Activated naive CD8-positive, alpha-beta T cell (primary cell): ENCODE data around the gene UNC93B1.

Source experiments
- H3K27ac Mint-ChIP-seq: one replicate; pipeline ENCODE4 v1.8.0; 2021; ENCODE audit warnings: mixed read lengths
- H3K27me3 Mint-ChIP-seq: one replicate; pipeline ENCODE4 v1.8.0; 2021; ENCODE audit warnings: mixed read lengths
- H3K36me3 Mint-ChIP-seq: one replicate; pipeline ENCODE4 v1.8.0; 2021; ENCODE audit warnings: mixed read lengths
- H3K4me1 Mint-ChIP-seq: one replicate; pipeline ENCODE4 v1.8.0; 2021; ENCODE audit warnings: low read depth, mixed read lengths
- H3K4me3 Mint-ChIP-seq: one replicate; pipeline ENCODE4 v1.8.0; 2021; ENCODE audit warnings: mild to moderate bottlenecking, mixed read lengths
- H3K9me3 Mint-ChIP-seq: one replicate; pipeline ENCODE4 v1.8.0; 2021; ENCODE audit warnings: low read depth, mixed read lengths

UNC93B1 gene

GRCh38 chr11:68042219-68043028 is 38.5 kb upstream of the UNC93B1 start:
- Mint-ChIP-seq H3K4me3 (no peak overlapping the region), H3K27ac (no peak overlapping the region), H3K36me3 (no peaks in the 10 kb centered on the region), H3K4me1 (peaks cover 15% of the 10 kb centered on the region), H3K9me3 (no peaks in the 10 kb centered on the region), H3K27me3 (no peaks in the 10 kb centered on the region)

DNA sequence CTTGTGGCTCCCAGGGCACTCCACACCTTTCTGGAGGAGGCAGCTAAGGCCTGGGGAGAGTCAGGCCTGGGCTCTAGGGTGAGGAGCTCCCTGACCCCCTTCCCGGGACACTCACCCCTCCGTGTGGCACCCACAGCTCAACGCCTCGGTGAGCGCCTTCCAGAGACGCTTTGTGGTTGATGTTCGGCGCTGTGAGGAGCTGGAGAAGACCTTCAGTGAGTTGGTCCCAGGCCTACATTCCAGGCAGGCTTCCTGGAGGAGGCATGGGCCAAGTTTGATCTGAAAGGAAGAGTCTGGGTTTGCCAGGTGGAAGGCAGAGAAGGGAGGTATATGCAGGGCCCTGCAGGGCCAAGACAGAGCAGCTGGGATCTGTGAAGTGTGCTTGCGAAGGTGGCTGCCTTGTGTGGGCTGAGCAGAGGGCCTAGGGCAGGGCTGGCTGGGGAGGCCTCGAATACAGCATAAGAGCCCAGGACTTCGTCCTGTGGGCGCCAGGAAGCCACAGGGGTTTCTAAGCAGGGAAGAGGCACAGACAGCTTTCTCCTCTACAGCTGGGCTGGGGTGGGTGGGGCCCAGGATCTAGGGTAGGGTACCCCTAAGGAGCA is 37.8 kb upstream of the UNC93B1 start:
- Mint-ChIP-seq H3K4me1 (peaks cover 20% of the 10 kb centered on the region), H3K27me3 (no peaks in the 10 kb centered on the region), H3K9me3 (no peaks in the 10 kb centered on the region), H3K4me3 (peak overlapping the region; percentile 63), H3K27ac (peak overlapping the region; percentile 58), H3K36me3 (no peaks in the 10 kb centered on the region)

DNA sequence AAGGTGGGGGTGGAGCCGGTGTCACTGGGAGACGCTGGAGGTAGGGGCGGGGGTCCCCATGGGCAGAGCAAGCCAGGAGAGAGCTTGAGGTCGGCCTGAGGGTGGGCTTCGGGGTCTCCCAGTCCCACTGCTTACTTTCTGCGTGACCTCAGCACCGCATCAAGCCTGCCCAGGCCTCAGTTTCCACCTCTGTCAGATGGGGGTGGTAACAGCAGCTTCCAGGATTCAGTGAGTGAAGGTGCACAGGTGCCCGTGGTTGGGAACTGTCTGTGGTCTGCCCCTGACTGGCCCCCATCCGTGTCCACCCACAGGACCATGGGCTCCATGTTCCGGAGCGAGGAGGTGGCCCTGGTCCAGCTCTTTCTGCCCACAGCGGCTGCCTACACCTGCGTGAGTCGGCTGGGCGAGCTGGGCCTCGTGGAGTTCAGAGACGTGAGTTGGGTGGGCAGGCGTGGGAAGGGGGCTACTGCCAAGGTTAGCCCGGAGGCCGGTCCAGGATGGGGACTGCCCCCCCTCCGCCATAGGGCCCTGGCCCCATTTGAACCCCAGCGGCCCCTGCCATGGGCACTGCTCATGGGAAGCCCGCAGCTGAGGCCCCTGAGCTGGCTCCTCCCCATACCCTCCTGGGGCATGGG is 37.2 kb upstream of the UNC93B1 start:
- Mint-ChIP-seq H3K4me3 (peak overlapping the region; percentile 89), H3K9me3 (no peaks in the 10 kb centered on the region), H3K27me3 (no peaks in the 10 kb centered on the region), H3K4me1 (peaks cover 20% of the 10 kb centered on the region), H3K27ac (peak overlapping the region; percentile 86), H3K36me3 (no peaks in the 10 kb centered on the region)

DNA sequence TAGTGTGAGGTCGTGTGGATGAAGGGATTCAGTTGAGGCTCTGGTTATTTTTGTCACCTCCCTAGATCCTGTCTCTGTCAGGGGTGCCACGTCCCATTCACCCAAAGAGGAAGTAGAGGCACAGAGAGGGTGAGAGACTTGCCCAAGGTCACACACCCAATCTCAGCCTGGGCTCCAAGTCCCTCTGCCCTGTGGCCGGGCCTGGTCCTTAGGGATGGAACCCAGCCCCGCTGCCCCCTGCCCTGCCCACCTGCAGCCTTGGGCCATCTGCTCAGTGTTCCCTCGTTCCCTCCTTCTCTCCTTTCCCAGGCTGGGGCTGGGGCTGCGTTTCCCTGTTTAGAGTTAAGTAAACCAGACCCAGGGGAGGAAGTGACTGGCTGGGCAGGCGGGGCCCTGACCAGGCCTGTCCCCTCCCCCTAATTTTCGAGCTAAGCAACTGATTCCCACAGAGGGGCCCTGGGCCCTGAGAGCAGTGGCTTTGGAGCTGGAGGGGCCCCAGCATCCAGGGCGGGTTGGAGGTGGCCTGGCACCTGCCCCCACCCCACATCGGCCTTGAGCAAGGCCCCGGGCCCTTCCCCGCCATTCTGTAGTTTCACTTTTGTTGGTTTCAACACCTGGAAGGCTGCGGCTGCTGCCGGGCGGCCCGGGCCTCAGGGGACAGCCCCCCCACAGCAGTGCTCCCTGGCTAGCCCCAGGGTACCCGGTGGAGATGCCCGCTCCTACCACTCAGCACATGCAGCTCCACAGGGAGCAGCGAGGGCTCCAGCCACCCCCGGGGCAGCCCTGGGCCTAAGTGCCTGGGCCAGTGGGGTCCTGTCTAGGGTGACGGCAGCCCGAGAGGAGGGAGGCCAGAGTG is 36.4 kb upstream of the UNC93B1 start:
- Mint-ChIP-seq H3K27me3 (no peaks in the 10 kb centered on the region), H3K27ac (peak overlapping the region; percentile 86), H3K9me3 (no peaks in the 10 kb centered on the region), H3K4me3 (peak overlapping the region; percentile 89), H3K36me3 (no peaks in the 10 kb centered on the region), H3K4me1 (peaks cover 20% of the 10 kb centered on the region)

DNA sequence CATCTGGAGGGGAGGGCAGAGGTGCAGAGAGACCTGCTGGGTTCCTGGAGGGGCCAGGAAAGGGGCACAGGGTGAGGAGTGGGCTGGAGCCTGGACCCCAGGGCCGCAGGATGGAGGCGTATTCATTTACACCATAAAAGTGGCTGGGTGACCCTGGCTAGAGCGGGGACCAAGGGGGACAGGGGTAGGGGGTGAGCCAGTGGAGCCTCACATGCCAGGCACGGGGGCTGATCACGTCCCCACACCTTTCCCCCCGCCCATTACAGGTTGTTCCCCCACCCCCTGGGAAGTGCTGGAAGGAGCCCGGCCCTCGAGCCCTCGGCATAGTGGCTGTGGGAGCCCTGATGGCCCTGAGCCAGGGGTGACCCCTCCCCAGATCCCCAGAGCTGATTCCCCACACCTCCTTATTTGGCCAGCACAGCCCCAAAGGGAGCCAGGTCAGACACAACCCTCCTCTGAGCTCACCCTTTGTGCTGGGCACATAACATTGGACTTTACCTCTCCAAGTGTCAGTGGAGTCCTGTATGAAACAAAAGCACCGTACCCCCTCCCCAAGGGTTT is 35.7 kb upstream of the UNC93B1 start:
- H3K4me1 Mint-ChIP-seq: peaks cover 20% of the 10 kb centered on the region
- no peaks in the 10 kb centered on the region for H3K9me3 Mint-ChIP-seq
- H3K36me3 Mint-ChIP-seq: no peaks in the 10 kb centered on the region
- no peaks in the 10 kb centered on the region for H3K27me3 Mint-ChIP-seq
- H3K4me3 Mint-ChIP-seq: peak overlapping the region; percentile 89
- peak overlapping the region; percentile 86 for H3K27ac Mint-ChIP-seq

GRCh38 chr11:68038718-68039525 is 35.0 kb upstream of the UNC93B1 start, which contains the start of gene TCIRG1:
TSS of gene TCIRG1 (plus strand) at chr11:68039025. CDS start at chr11:68041272, 2,247 bp downstream.
- H3K9me3 Mint-ChIP-seq: no peaks in the 10 kb centered on the region
- H3K4me3 Mint-ChIP-seq: peak within 1 kb of the TSS; percentile 89
- H3K4me1 Mint-ChIP-seq: peaks cover 20% of the 10 kb centered on the region
- no peaks in the 10 kb centered on the region for H3K27me3 Mint-ChIP-seq
- H3K36me3 Mint-ChIP-seq: no peaks in the 10 kb centered on the region
- peak within 1 kb of the TSS; percentile 86 for H3K27ac Mint-ChIP-seq

DNA sequence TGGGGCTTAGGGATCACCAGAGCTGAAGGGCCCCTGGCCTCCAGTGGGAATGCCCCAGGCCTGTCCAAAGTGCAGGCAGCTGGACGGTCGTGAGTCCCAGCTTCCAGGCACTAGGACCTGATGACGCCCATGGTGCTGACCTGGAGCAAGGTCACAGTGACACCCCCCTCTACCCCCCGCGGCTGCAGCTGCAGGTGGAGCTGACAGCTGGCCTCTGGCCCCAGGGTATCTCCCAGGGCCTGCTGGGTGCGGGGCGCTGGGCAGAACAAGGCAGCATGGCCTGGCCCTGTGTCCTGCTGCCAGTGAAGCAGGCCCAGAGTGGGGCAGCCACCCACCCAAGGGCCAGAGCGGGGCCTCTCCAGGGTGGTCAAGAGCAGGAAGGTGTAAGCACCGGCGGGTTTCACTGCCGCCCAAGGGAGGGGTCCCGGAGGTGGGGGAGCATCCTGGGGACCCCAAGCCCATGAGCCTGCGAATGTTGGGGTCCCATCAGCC is 34.4 kb upstream of the UNC93B1 start:
- Mint-ChIP-seq H3K4me3 (no peak overlapping the region), H3K27ac (no peak overlapping the region), H3K9me3 (no peaks in the 10 kb centered on the region), H3K36me3 (no peaks in the 10 kb centered on the region), H3K4me1 (peaks cover 20% of the 10 kb centered on the region), H3K27me3 (no peaks in the 10 kb centered on the region)

DNA sequence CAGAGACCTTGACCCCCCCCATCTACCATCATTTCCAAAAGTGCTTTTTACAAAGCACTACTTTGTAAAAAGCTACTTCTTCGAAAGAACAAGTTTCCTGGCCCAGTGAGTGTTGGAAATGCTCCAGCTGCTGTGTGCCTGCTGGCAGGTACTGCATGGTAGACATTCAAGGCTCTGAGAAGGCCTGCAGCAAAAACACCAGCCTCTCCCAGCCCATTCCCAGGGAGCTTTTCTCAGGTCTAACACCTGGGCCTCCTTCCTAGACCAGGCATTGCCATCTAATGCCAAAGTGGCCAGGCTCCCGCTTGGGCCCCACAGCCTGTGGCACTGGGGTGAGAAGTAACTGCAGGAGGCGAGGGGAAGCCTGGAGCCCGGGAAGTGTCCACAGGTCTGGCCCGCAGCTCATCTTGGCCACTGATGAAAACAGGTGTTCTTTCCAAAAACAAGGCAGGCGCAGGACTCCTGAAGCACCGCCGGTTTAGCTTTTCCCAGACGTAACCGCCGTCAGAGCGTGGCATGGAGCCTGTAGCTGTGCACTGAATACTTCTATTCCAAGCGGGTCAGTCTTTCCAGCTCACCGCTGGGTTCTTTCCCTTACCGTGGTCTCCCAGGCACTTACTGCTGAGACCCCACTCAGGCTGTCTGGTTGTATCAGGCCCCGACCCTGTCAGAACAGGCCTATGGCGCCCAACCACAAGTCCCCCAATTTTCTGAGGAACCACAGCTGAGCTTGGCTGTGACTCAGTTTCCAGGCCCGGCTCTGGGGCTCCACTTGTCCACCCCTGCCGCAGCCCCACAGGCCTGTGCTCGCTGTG is 33.7 kb upstream of the UNC93B1 start:
- Mint-ChIP-seq H3K4me1 (peaks cover 20% of the 10 kb centered on the region), H3K27me3 (no peaks in the 10 kb centered on the region), H3K36me3 (no peaks in the 10 kb centered on the region), H3K27ac (peak overlapping the region; percentile 72), H3K9me3 (no peaks in the 10 kb centered on the region), H3K4me3 (peak overlapping the region; percentile 51)

- Mint-ChIP-seq H3K9me3 (no peaks in the 10 kb centered on the region), H3K36me3 (no peaks in the 10 kb centered on the region), H3K27ac (peak overlapping the region; percentile 72), H3K27me3 (no peaks in the 10 kb centered on the region), H3K4me3 (no peak overlapping the region), H3K4me1 (peaks cover 23% of the 10 kb centered on the region)
Observed at GRCh38 chr11:68036717-68037239, 32.9 kb upstream of the UNC93B1 start.

GRCh38 chr11:68036141-68036716 is 32.3 kb upstream of the UNC93B1 start:
- Mint-ChIP-seq H3K9me3 (no peaks in the 10 kb centered on the region), H3K36me3 (no peaks in the 10 kb centered on the region), H3K27me3 (no peaks in the 10 kb centered on the region), H3K4me1 (peaks cover 24% of the 10 kb centered on the region), H3K27ac (no peak overlapping the region), H3K4me3 (no peak overlapping the region)

DNA sequence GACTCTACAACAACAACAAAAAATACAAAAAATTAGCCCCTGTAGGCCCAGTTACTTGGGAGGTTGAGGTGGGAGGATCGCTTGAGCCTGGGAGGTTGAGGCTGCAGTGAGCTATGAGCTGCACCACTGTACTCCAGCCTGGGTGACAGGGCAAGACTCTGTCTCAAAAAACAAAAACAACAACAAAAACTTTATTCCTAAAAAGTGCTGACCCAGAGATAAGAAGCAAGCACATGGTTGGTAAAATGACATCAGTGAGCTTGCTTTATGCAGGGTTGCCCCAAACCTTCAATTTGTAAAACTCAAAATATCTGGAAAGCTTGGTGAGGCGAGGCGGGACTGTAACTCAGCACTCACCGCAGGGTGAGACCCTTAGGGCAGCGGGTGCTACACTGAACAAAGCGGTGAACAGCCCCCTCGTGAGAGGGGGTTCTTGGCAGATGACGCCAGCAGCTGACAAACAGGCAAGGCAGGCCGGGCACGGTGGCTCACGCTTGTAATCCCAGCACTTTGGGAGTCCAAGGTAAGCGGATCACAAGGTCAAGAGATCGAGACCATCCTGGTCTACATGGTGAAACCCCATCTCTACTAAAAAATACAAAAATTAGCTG is 31.5 kb upstream of the UNC93B1 start:
- H3K27me3 Mint-ChIP-seq: no peaks in the 10 kb centered on the region
- no peak overlapping the region for H3K4me3 Mint-ChIP-seq
- no peak overlapping the region for H3K27ac Mint-ChIP-seq
- H3K36me3 Mint-ChIP-seq: no peaks in the 10 kb centered on the region
- H3K4me1 Mint-ChIP-seq: peaks cover 24% of the 10 kb centered on the region
- no peaks in the 10 kb centered on the region for H3K9me3 Mint-ChIP-seq

GRCh38 chr11:68033708-68034045 is 29.8 kb upstream of the UNC93B1 start:
- peaks cover 25% of the 10 kb centered on the region for H3K4me1 Mint-ChIP-seq
- no peaks in the 10 kb centered on the region for H3K9me3 Mint-ChIP-seq
- H3K27me3 Mint-ChIP-seq: no peaks in the 10 kb centered on the region
- no peaks in the 10 kb centered on the region for H3K36me3 Mint-ChIP-seq
- no peak overlapping the region for H3K27ac Mint-ChIP-seq
- no peak overlapping the region for H3K4me3 Mint-ChIP-seq
